HFFc6 (cell line): Measurements from ENCODE around the gene PSEN1. TPM values are rescaled to one million over a fixed set of nuclear protein-coding genes. Genes with fewer than 3 reads are reported as not detected.

Experiments
- DNase-seq: peaks from one replicate; pipeline ENCODE4 v3.0.0-alpha.2; 2018
- H3K27ac Mint-ChIP-seq: 2 replicates; pipeline ENCODE4 v1.8.0; 2020; ENCODE audit warnings: mild to moderate bottlenecking, mixed read lengths
- H3K27me3 Mint-ChIP-seq: 2 replicates; pipeline ENCODE4 v1.8.0; 2021; ENCODE audit warnings: mild to moderate bottlenecking, moderate library complexity, mixed read lengths; ENCODE audit not compliant: insufficient read depth
- H3K36me3 Mint-ChIP-seq: 2 replicates; pipeline ENCODE4 v1.8.0; 2021; ENCODE audit warnings: low read depth, mixed read lengths
- H3K4me1 Mint-ChIP-seq: 2 replicates; pipeline ENCODE4 v1.8.0; 2020; ENCODE audit warnings: low read depth, mixed read lengths
- H3K4me3 Mint-ChIP-seq: 2 replicates; pipeline ENCODE4 v1.8.0; 2020; ENCODE audit warnings: mild to moderate bottlenecking, moderate library complexity, mixed read lengths
- H3K9me3 Mint-ChIP-seq: 2 replicates; pipeline ENCODE4 v1.8.0; 2020; ENCODE audit warnings: mild to moderate bottlenecking, mixed read lengths
- total RNA-seq, 6 experiments: library from RNA; stranded (reverse); fragmentation: NEBNext Ultra II Directional; extraction: Animal tissue kit (Norgen Biotek cat#: 25700); gene quantifications; 2 replicates in 1 of 6; 3 replicates in 5 of 6; pipeline ENCODE4 v1.2.3, GENCODE V29; 2021
- TF ChIP-seq, protein P1 (sequence below): fragments of 200-600 bp; sonication (generic); IDR thresholded peaks from 2 replicates; pipeline ENCODE4 v1.5.0; 2021; ENCODE audit warnings: antibody characterized with exemption, mild to moderate bottlenecking

PSEN1 gene
- total RNA-seq, 6 experiments from 2014 or later = 34.5 to 44.6 (median 40.2) TPM

DNA sequence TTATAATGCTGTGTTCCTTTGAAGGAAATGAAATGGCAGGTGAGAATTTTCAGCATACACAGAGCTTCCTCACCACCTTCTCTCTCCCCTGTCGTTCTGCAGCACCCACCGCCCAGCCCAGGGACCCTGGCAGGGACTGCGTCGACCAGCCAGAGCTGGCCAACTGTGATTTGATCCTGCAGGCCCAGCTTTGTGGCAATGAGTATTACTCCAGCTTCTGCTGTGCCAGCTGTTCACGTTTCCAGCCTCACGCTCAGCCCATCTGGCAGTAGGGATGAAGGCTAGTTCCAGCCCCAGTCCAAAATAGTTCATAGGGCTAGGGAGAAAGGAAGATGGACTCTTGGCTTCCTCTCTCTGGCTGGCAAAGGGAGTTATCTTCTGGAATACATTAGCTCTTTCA, 136.1 kb downstream of the PSEN1 start:
- Mint-ChIP-seq H3K4me3 (no peak overlapping the region), H3K9me3 (no peaks in the 10 kb centered on the region), H3K27ac (no peak overlapping the region), H3K27me3 (peaks cover 6% of the 10 kb centered on the region), H3K4me1 (0 out of 2 replicates have a peak, but pooled peaks cover 5% of the 10 kb centered on the region), H3K36me3 (peaks cover 19% of the 10 kb centered on the region; the same call in 1 of the 2 replicates)
- DNase-seq = no peak
- TF ChIP-seq, protein P1, sequence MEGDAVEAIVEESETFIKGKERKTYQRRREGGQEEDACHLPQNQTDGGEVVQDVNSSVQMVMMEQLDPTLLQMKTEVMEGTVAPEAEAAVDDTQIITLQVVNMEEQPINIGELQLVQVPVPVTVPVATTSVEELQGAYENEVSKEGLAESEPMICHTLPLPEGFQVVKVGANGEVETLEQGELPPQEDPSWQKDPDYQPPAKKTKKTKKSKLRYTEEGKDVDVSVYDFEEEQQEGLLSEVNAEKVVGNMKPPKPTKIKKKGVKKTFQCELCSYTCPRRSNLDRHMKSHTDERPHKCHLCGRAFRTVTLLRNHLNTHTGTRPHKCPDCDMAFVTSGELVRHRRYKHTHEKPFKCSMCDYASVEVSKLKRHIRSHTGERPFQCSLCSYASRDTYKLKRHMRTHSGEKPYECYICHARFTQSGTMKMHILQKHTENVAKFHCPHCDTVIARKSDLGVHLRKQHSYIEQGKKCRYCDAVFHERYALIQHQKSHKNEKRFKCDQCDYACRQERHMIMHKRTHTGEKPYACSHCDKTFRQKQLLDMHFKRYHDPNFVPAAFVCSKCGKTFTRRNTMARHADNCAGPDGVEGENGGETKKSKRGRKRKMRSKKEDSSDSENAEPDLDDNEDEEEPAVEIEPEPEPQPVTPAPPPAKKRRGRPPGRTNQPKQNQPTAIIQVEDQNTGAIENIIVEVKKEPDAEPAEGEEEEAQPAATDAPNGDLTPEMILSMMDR = no peak

Other genes starting within 250 kb of the PSEN1 start
- 1 to 10 TPM; 4.1 to 6.6 (median 5.4) TPM for gene DPF3, start 242.4 kb upstream of the PSEN1 start, total RNA-seq
- gene DCAF4, start 210.0 kb upstream of the PSEN1 start, total RNA-seq = 10 to 100 TPM; 14.4 to 20.0 (median 16.2) TPM
- 10 to 100 TPM; 13.6 to 18.3 (median 15.6) TPM for gene ZFYVE1, start 109.4 kb upstream of the PSEN1 start, total RNA-seq
- gene RBM25, start 78.0 kb upstream of the PSEN1 start, total RNA-seq = 10 to 100 TPM; 60.2 to 71.2 (median 64.1) TPM
- gene PAPLN, start 101.0 kb downstream of the PSEN1 start, total RNA-seq = 1 to 10 TPM; 1.5 to 3.0 (median 2.3) TPM